CD4-positive, alpha-beta T cell treated with Interleukin-21 for 1 hour (primary cell): Measurements from ENCODE around the gene CTDSP2.
"Not testable (repeated sequence)": the region's sequence is repeated elsewhere in the genome, so short reads cannot be mapped to it uniquely, and the experiment has no call there.

ENCODE experiments used
- DNase-seq: peaks from one replicate; pipeline ENCODE4 v3.0.0-alpha.2; 2020

The CTDSP2 gene

GRCh38 chr12:57852200-57852599 lies 5.7 kb upstream of the CTDSP2 start:
- DNase-seq: no peak

GRCh38 chr12:57851552-57851951 lies 5.0 kb upstream of the CTDSP2 start:
- no peak for DNase-seq

- DNase-seq: no peak
These were observed 4.4 kb upstream of the CTDSP2 start for GRCh38 chr12:57850854-57851430.

- not testable (repeated sequence) for DNase-seq
These were observed 2.9 kb upstream of the CTDSP2 start for GRCh38 chr12:57849447-57849846.

GRCh38 chr12:57849035-57849434 lies 2.5 kb upstream of the CTDSP2 start:
- DNase-seq: no peak

GRCh38 chr12:57848208-57848607 lies 1.7 kb upstream of the CTDSP2 start:
- no peak for DNase-seq

- no peak for DNase-seq
These were observed 298 bp downstream of the CTDSP2 start for GRCh38 chr12:57846285-57846576.

GRCh38 chr12:57845478-57846284 lies 848 bp downstream of the CTDSP2 start:
- peak; percentile 60 for DNase-seq

GRCh38 chr12:57844709-57845477 lies 1.6 kb downstream of the CTDSP2 start:
- peak; percentile 30 for DNase-seq

GRCh38 chr12:57842342-57843294 lies 3.9 kb downstream of the CTDSP2 start:
- DNase-seq: no peak

GRCh38 chr12:57841445-57841844 lies 5.1 kb downstream of the CTDSP2 start:
- DNase-seq: no peak

- DNase-seq: no peak
These were observed 5.8 kb downstream of the CTDSP2 start for GRCh38 chr12:57840726-57841125.

GRCh38 chr12:57839996-57840395 lies 6.5 kb downstream of the CTDSP2 start:
- DNase-seq: no peak

GRCh38 chr12:57838594-57839302 lies 7.8 kb downstream of the CTDSP2 start:
- DNase-seq: peak; percentile 49

- DNase-seq: no peak
These were observed 8.5 kb downstream of the CTDSP2 start for GRCh38 chr12:57837864-57838562.

GRCh38 chr12:57836442-57837375 lies 9.8 kb downstream of the CTDSP2 start:
- peak; percentile 55 for DNase-seq

GRCh38 chr12:57835366-57836288 lies 10.9 kb downstream of the CTDSP2 start:
- DNase-seq: no peak

- no peak for DNase-seq
These were observed 12.2 kb downstream of the CTDSP2 start for GRCh38 chr12:57834086-57834876.
